GM20000 (cell line): ENCODE measurements around the gene ZC3H18.

Source experiments
- DNase-seq: peaks from one replicate; pipeline ENCODE4 v3.0.0; 2012; ENCODE audit warnings: low spot score
- CTCF ChIP-seq: IDR thresholded peaks from 2 replicates; pipeline ENCODE4 v1.5.1; 2012; ENCODE audit warnings: mild to moderate bottlenecking, control low read depth; ENCODE audit errors: extremely low read depth, missing control alignments

Gene ZC3H18

GRCh38 chr16:88630433-88630832, 60.2 kb downstream of the ZC3H18 start:
- no peak for DNase-seq

GRCh38 chr16:88630941-88631340, 60.7 kb downstream of the ZC3H18 start:
- no peak for DNase-seq
- no peak for TF ChIP-seq CTCF

More at GRCh38 chr16:88630433-88630832, 60.2 kb downstream of the ZC3H18 start:
- TF ChIP-seq CTCF = no peak

- no peak for TF ChIP-seq CTCF
Observed at GRCh38 chr16:88631384-88631783, 61.2 kb downstream of the ZC3H18 start.

GRCh38 chr16:88631920-88632586, 61.9 kb downstream of the ZC3H18 start:
- TF ChIP-seq CTCF = no peak
- DNase-seq = no peak

More at GRCh38 chr16:88631384-88631783, 61.2 kb downstream of the ZC3H18 start:
- DNase-seq = no peak

- DNase-seq = no peak
- no peak for TF ChIP-seq CTCF
Observed at GRCh38 chr16:88632587-88632930, 62.4 kb downstream of the ZC3H18 start.

GRCh38 chr16:88633684-88634140, 63.5 kb downstream of the ZC3H18 start:
- DNase-seq = peak; percentile 88
- no peak for TF ChIP-seq CTCF

- peak; percentile 89 for DNase-seq
- no peak for TF ChIP-seq CTCF
Observed at GRCh38 chr16:88634141-88634993, 64.2 kb downstream of the ZC3H18 start.
